HEK293 (cell line): ENCODE measurements around the gene APOBEC3C.

Experiments used
- CTCF ChIA-PET: fragments of 350-600 bp; formaldehyde crosslinking; extraction: SDS; loops from one replicate; lab custom pipeline; 2021; ENCODE audit warnings: antibody characterized with exemption; lab: Yijun Ruan, JAX
- POLR2A ChIA-PET: fragments of 300-600 bp; formaldehyde crosslinking; extraction: SDS; loops from one replicate; lab custom pipeline; 2020; ENCODE audit warnings: antibody characterized with exemption, inconsistent platforms; lab: Yijun Ruan, JAX
- H3K27ac ChIP-seq: fragments of 200-500 bp; sonication (Bioruptor generic); 2 replicates; pipeline ENCODE4 v1.5.1; 2014; ENCODE audit warnings: low read depth, low read length, control low read depth, inconsistent platforms; ENCODE audit errors: extremely low read depth
- H3K36me3 ChIP-seq, 2 experiments: fragments of 200-500 bp in 1 of 2; sonication (Bioruptor generic) in 1 of 2; 1 replicate in 1 of 2; 2 replicates in 1 of 2; pipeline ENCODE4 v1.5.1; 2014 to 2017; ENCODE audit warnings: inconsistent platforms in 2 of 2, low read length in 2 of 2; ENCODE audit not compliant: control insufficient read depth in 2 of 2, insufficient read depth in 1 of 2
- H3K4me1 ChIP-seq: fragments of 200-500 bp; sonication (Bioruptor generic); 2 replicates; pipeline ENCODE4 v1.5.1; 2014; ENCODE audit warnings: mild to moderate bottlenecking, low read length, inconsistent platforms; ENCODE audit not compliant: control insufficient read depth, insufficient read depth
- H3K4me3 ChIP-seq: 2 replicates; pipeline ENCODE4 v1.5.1; 2011; ENCODE audit warnings: low read depth, mild to moderate bottlenecking, control low read depth, low read length, moderate library complexity
- H3K9me3 ChIP-seq: fragments of 200-500 bp; sonication (Bioruptor generic); 2 replicates; pipeline ENCODE4 v1.5.1; 2014; ENCODE audit warnings: low read depth, low read length, inconsistent platforms; ENCODE audit not compliant: control insufficient read depth, insufficient read depth
- FEZF1 ChIP-seq: fragments of 450-650 bp; formaldehyde crosslinking; IDR thresholded peaks from 2 replicates; pipeline ENCODE4 v1.5.1; 2016; ENCODE audit warnings: missing biosample characterization, missing genetic modification characterization
- GLI4 ChIP-seq: fragments of 450-650 bp; formaldehyde crosslinking; IDR thresholded peaks from 2 replicates; pipeline ENCODE4 v1.5.1; 2016; ENCODE audit warnings: missing biosample characterization, missing genetic modification characterization
- HOXC10 ChIP-seq: sonication (generic); formaldehyde crosslinking; IDR thresholded peaks from 2 replicates; pipeline ENCODE4 v1.8.1; 2023; ENCODE audit warnings: mild to moderate bottlenecking, missing genetic modification reagents
- KLF8 ChIP-seq: fragments of 450-650 bp; formaldehyde crosslinking; IDR thresholded peaks from 2 replicates; pipeline ENCODE4 v1.5.1; 2016; ENCODE audit warnings: missing biosample characterization, missing genetic modification characterization
- KLF9 ChIP-seq: fragments of 450-650 bp; formaldehyde crosslinking; IDR thresholded peaks from 2 replicates; pipeline ENCODE4 v1.5.1; 2016; ENCODE audit warnings: missing biosample characterization, missing genetic modification characterization, low read depth
- PRDM2 ChIP-seq: fragments of 450-650 bp; formaldehyde crosslinking; IDR thresholded peaks from 2 replicates; pipeline ENCODE4 v1.5.1; 2016; ENCODE audit warnings: missing biosample characterization, missing genetic modification characterization, borderline replicate concordance
- YY2 ChIP-seq: fragments of 450-650 bp; formaldehyde crosslinking; IDR thresholded peaks from 2 replicates; pipeline ENCODE4 v1.5.1; 2016; ENCODE audit warnings: missing biosample characterization, missing genetic modification characterization
- ZBTB26 ChIP-seq: fragments of 450-650 bp; formaldehyde crosslinking; optimal IDR thresholded peaks from 2 replicates; pipeline ENCODE3; 2016; ENCODE audit warnings: missing biosample characterization, mild to moderate bottlenecking, missing genetic modification characterization
- ZFP3 ChIP-seq: fragments of 450-650 bp; formaldehyde crosslinking; IDR thresholded peaks from 2 replicates; pipeline ENCODE4 v1.5.1; 2016; ENCODE audit warnings: low read depth, missing biosample characterization, missing genetic modification characterization
- ZNF16 ChIP-seq: fragments of 450-650 bp; formaldehyde crosslinking; IDR thresholded peaks from 2 replicates; pipeline ENCODE4 v1.5.1; 2016; ENCODE audit warnings: low read depth, missing biosample characterization, missing genetic modification characterization
- ZNF596 ChIP-seq: fragments of 450-650 bp; IDR thresholded peaks from 2 replicates; pipeline ENCODE4 v1.5.0; 2018; ENCODE audit warnings: missing biosample characterization, mild to moderate bottlenecking, missing genetic modification characterization, moderate library complexity
- ZNF621 ChIP-seq: fragments of 450-650 bp; formaldehyde crosslinking; IDR thresholded peaks from 2 replicates; pipeline ENCODE4 v1.5.1; 2017; ENCODE audit warnings: missing biosample characterization, missing genetic modification characterization
- ZNF707 ChIP-seq: fragments of 450-650 bp; formaldehyde crosslinking; IDR thresholded peaks from 2 replicates; pipeline ENCODE4 v1.5.1; 2016; ENCODE audit warnings: missing biosample characterization, missing genetic modification characterization
- TF ChIP-seq, protein P1 (sequence below): fragments of 450-650 bp; formaldehyde crosslinking; IDR thresholded peaks from 2 replicates; pipeline ENCODE4 v1.5.1; 2017; ENCODE audit warnings: missing biosample characterization, missing genetic modification characterization

The APOBEC3C gene

GRCh38 chr22:38973289-38974169 is 40.5 kb upstream of the APOBEC3C start (continued):
- no peak for TF ChIP-seq ZBTB26 (tag by site-specific recombination)
- TF ChIP-seq, all 188 proteins: peak for 5

DNA sequence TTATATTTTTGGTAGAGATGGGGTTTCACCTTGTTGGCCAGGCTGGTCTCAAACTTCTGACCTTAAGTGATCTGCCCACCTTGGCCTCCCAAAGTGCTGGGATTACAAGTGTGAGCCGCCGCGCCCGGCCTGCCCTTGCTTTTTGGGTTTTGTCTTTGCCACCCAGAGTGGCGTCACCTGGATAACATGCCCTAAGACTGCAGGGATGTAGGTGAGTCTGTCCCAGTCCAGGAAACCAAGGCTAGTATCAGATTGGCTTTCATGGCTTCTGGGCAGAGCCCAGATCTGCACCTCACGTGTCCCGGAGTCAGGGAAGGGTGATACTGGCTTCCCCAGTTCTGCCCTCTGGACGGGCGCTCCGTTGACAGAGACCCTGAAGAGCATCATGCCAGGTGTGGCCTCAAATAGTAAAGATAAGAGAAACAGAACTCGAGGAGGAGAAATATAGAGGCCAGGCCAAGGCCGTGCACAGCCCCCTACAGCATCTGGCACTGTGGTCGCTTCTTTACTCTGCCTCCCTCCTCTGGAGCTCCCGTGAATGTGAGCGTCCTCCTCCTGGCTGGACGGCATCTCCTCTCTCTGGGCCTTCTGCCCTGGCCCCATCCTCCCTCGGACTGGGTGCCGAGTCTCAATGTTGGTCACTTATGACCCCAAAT is 39.8 kb upstream of the APOBEC3C start:
- CTCF ChIA-PET = interaction anchor here (0.6 to 3.2 kb wide), 24 partner anchors 10 to 357 kb away, joined by 3 to 44 read pairs (median 5); partner anchors contain the start of gene CBX6
- POLR2A ChIA-PET = no interaction called here
- Histone ChIP-seq H3K36me3 (no peaks in the 10 kb centered on the region), H3K4me1 (no peaks in the 10 kb centered on the region), H3K4me3 (no peak overlapping the region), H3K9me3 (no peaks in the 10 kb centered on the region), H3K27ac (no peak overlapping the region)
- no peak for TF ChIP-seq GLI4 (tag by site-specific recombination)
- no peak for TF ChIP-seq HOXC10 (CRISPR knock-in tag)
- TF ChIP-seq PRDM2 (tag by site-specific recombination) = no peak
- no peak for TF ChIP-seq FEZF1 (tag by site-specific recombination)
- TF ChIP-seq KLF9 = no peak
- TF ChIP-seq, protein P1, sequence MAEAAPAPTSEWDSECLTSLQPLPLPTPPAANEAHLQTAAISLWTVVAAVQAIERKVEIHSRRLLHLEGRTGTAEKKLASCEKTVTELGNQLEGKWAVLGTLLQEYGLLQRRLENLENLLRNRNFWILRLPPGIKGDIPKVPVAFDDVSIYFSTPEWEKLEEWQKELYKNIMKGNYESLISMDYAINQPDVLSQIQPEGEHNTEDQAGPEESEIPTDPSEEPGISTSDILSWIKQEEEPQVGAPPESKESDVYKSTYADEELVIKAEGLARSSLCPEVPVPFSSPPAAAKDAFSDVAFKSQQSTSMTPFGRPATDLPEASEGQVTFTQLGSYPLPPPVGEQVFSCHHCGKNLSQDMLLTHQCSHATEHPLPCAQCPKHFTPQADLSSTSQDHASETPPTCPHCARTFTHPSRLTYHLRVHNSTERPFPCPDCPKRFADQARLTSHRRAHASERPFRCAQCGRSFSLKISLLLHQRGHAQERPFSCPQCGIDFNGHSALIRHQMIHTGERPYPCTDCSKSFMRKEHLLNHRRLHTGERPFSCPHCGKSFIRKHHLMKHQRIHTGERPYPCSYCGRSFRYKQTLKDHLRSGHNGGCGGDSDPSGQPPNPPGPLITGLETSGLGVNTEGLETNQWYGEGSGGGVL (tag by site-specific recombination) = no peak
- no peak for TF ChIP-seq ZNF621 (tag by site-specific recombination)
- TF ChIP-seq ZNF596 (tag by site-specific recombination) = no peak
- TF ChIP-seq ZFP3 = no peak
- TF ChIP-seq ZNF707 (tag by site-specific recombination) = no peak
- TF ChIP-seq ZNF16 (tag by site-specific recombination) = no peak
- no peak for TF ChIP-seq KLF8 (tag by site-specific recombination)
- no peak for TF ChIP-seq YY2
